ENCODE results near the gene TMEM184B. TPM values are rescaled to one million over a fixed set of nuclear protein-coding genes. Genes with fewer than 3 reads are reported as not detected.

Gene TMEM184B
- total and polyA plus RNA-seq, 4 donors, result 17.2 to 96.9 (median 71.5) TPM

- Histone ChIP-seq H3K27ac (ENCODE audit: low read depth in 1 of 2, low read length in 2 of 2) (no peak overlapping the region), H3K27me3 (ENCODE audit: control insufficient read depth in 1 of 2, insufficient read depth in 2 of 2, low read length in 1 of 2) (no peaks in the 10 kb centered on the region), H3K9me3 (ENCODE audit: control insufficient read depth, low read length) (no peaks in the 10 kb centered on the region), H3K4me3 (ENCODE audit: low read length in 2 of 2) (no peak overlapping the region), H3K36me3 (ENCODE audit: control insufficient read depth in 1 of 2, insufficient read depth in 2 of 2, low read length in 1 of 2) (no peaks in the 10 kb centered on the region), H3K4me1 (ENCODE audit: control insufficient read depth in 1 of 2, insufficient read depth in 2 of 2, low read length in 2 of 2) (peaks cover 0 to 3% of the 10 kb centered on the region in 2 donors)
- ATAC-seq (ENCODE audit: low FRiP score) (peak; percentile 51), DNase-seq (peak; percentile 76 to 91)
- intact Hi-C loops (cut with DNase I), result no loop called here
- 22 to 33% methylated on average over 52 to 81 of the region's 81 CpGs for WGBS, 2 donors
Observed at GRCh38 chr22:38214302-38215056, 58.3 kb downstream of the TMEM184B start.

- 32 to 37% methylated on average over 8 of the region's 8 CpGs for WGBS, 2 donors
- H3K36me3 ChIP-seq (ENCODE audit: control insufficient read depth in 1 of 2, insufficient read depth in 2 of 2, low read length in 1 of 2), result no peaks in the 10 kb centered on the region
- ATAC-seq (ENCODE audit: low FRiP score) (peak; percentile 1), DNase-seq (peak in 1 of 2 donors; percentile 70)
- H3K27ac ChIP-seq (ENCODE audit: low read depth in 1 of 2, low read length in 2 of 2), result no peak overlapping the region
- H3K4me1 ChIP-seq (ENCODE audit: control insufficient read depth in 1 of 2, insufficient read depth in 2 of 2, low read length in 2 of 2), result peaks cover 0 to 3% of the 10 kb centered on the region in 2 donors
- H3K4me3 ChIP-seq (ENCODE audit: low read length in 2 of 2), result no peak overlapping the region
- H3K9me3 ChIP-seq (ENCODE audit: control insufficient read depth, low read length), result no peaks in the 10 kb centered on the region
- intact Hi-C loops (cut with DNase I), result no loop called here
- H3K27me3 ChIP-seq (ENCODE audit: control insufficient read depth in 1 of 2, insufficient read depth in 2 of 2, low read length in 1 of 2), result no peaks in the 10 kb centered on the region
Observed at GRCh38 chr22:38213990-38214301, 58.9 kb downstream of the TMEM184B start.

GRCh38 chr22:38213319-38213989 lies 59.4 kb downstream of the TMEM184B start:
- H3K27me3 ChIP-seq (ENCODE audit: control insufficient read depth in 1 of 2, insufficient read depth in 2 of 2, low read length in 1 of 2), result no peaks in the 10 kb centered on the region
- no peaks in the 10 kb centered on the region for H3K36me3 ChIP-seq (ENCODE audit: control insufficient read depth in 1 of 2, insufficient read depth in 2 of 2, low read length in 1 of 2)
- H3K4me3 ChIP-seq (ENCODE audit: low read length in 2 of 2), result no peak overlapping the region
- H3K4me1 ChIP-seq (ENCODE audit: control insufficient read depth in 1 of 2, insufficient read depth in 2 of 2, low read length in 2 of 2), result peaks cover 0 to 3% of the 10 kb centered on the region in 2 donors
- H3K9me3 ChIP-seq (ENCODE audit: control insufficient read depth, low read length), result no peaks in the 10 kb centered on the region
- DNase-seq (no peak), ATAC-seq (ENCODE audit: low FRiP score) (no peak)
- H3K27ac ChIP-seq (ENCODE audit: low read depth in 1 of 2, low read length in 2 of 2), result no peak overlapping the region
- WGBS, 2 donors, result 94% methylated on average over 6 of the region's 6 CpGs
- intact Hi-C loops (cut with DNase I), result no loop called here

- no peak for DNase-seq
- Histone ChIP-seq H3K4me3 (ENCODE audit: low read length in 2 of 2) (no peak overlapping the region), H3K27me3 (ENCODE audit: control insufficient read depth in 1 of 2, insufficient read depth in 2 of 2, low read length in 1 of 2) (no peaks in the 10 kb centered on the region), H3K9me3 (ENCODE audit: control insufficient read depth, low read length) (no peaks in the 10 kb centered on the region), H3K36me3 (ENCODE audit: control insufficient read depth in 1 of 2, insufficient read depth in 2 of 2, low read length in 1 of 2) (no peaks in the 10 kb centered on the region), H3K4me1 (ENCODE audit: control insufficient read depth in 1 of 2, insufficient read depth in 2 of 2, low read length in 2 of 2) (peaks cover 0 to 3% of the 10 kb centered on the region in 2 donors), H3K27ac (ENCODE audit: low read depth in 1 of 2, low read length in 2 of 2) (no peak overlapping the region)
- no peak for ATAC-seq (ENCODE audit: low FRiP score)
- intact Hi-C loops (cut with DNase I), result no loop called here
- 79 to 85% methylated on average over 2 of the region's 2 CpGs for WGBS, 2 donors
Observed at GRCh38 chr22:38212442-38212841, 60.4 kb downstream of the TMEM184B start.

- Histone ChIP-seq H3K27me3 (ENCODE audit: control insufficient read depth in 1 of 2, insufficient read depth in 2 of 2, low read length in 1 of 2) (no peaks in the 10 kb centered on the region), H3K4me3 (ENCODE audit: low read length in 2 of 2) (no peak overlapping the region), H3K9me3 (ENCODE audit: control insufficient read depth, low read length) (no peaks in the 10 kb centered on the region), H3K27ac (ENCODE audit: low read depth in 1 of 2, low read length in 2 of 2) (no peak overlapping the region), H3K36me3 (ENCODE audit: control insufficient read depth in 1 of 2, insufficient read depth in 2 of 2, low read length in 1 of 2) (no peaks in the 10 kb centered on the region), H3K4me1 (ENCODE audit: control insufficient read depth in 1 of 2, insufficient read depth in 2 of 2, low read length in 2 of 2) (peaks cover 0 to 3% of the 10 kb centered on the region in 2 donors)
- no peak for ATAC-seq (ENCODE audit: low FRiP score)
- intact Hi-C loops (cut with DNase I), result no loop called here
- no peak for DNase-seq
- WGBS, 2 donors, result 90 to 95% methylated on average over 7 of the region's 7 CpGs
Observed at GRCh38 chr22:38211556-38211955, 61.3 kb downstream of the TMEM184B start.

- Histone ChIP-seq H3K9me3 (ENCODE audit: control insufficient read depth, low read length) (no peaks in the 10 kb centered on the region), H3K36me3 (ENCODE audit: control insufficient read depth in 1 of 2, insufficient read depth in 2 of 2, low read length in 1 of 2) (no peaks in the 10 kb centered on the region), H3K27ac (ENCODE audit: low read depth in 1 of 2, low read length in 2 of 2) (no peak overlapping the region), H3K4me1 (ENCODE audit: control insufficient read depth in 1 of 2, insufficient read depth in 2 of 2, low read length in 2 of 2) (peaks cover 0 to 3% of the 10 kb centered on the region in 2 donors), H3K4me3 (ENCODE audit: low read length in 2 of 2) (no peak overlapping the region), H3K27me3 (ENCODE audit: control insufficient read depth in 1 of 2, insufficient read depth in 2 of 2, low read length in 1 of 2) (no peaks in the 10 kb centered on the region)
- DNase-seq, result no peak
- intact Hi-C loops (cut with DNase I), result loop anchor here in 1 of 2 donors (10.0 kb wide), 1 partner anchor 106 kb away; the partner anchor contains the start of gene CSNK1E
- WGBS, 2 donors, result 75 to 89% methylated on average over 5 to 6 of the region's 6 CpGs
- no peak for ATAC-seq (ENCODE audit: low FRiP score)
Observed at GRCh38 chr22:38208551-38208968, 64.2 kb downstream of the TMEM184B start.

- intact Hi-C loops (cut with DNase I), result loop anchor here in 1 of 2 donors (10.0 kb wide), 1 partner anchor 107 kb away; the partner anchor contains the start of gene CSNK1E
- Histone ChIP-seq H3K27ac (ENCODE audit: low read depth in 1 of 2, low read length in 2 of 2) (no peak overlapping the region), H3K36me3 (ENCODE audit: control insufficient read depth in 1 of 2, insufficient read depth in 2 of 2, low read length in 1 of 2) (no peaks in the 10 kb centered on the region), H3K4me3 (ENCODE audit: low read length in 2 of 2) (no peak overlapping the region), H3K27me3 (ENCODE audit: control insufficient read depth in 1 of 2, insufficient read depth in 2 of 2, low read length in 1 of 2) (no peaks in the 10 kb centered on the region), H3K4me1 (ENCODE audit: control insufficient read depth in 1 of 2, insufficient read depth in 2 of 2, low read length in 2 of 2) (no peaks in the 10 kb centered on the region), H3K9me3 (ENCODE audit: control insufficient read depth, low read length) (no peaks in the 10 kb centered on the region)
- ATAC-seq (ENCODE audit: low FRiP score), result no peak
- WGBS, 2 donors, result 93% methylated on average over 7 of the region's 7 CpGs
- DNase-seq, result no peak
Observed at GRCh38 chr22:38207898-38208432, 64.8 kb downstream of the TMEM184B start.

- H3K4me3 ChIP-seq (ENCODE audit: low read length in 2 of 2), result no peak overlapping the region
- 27 to 39% methylated on average over 15 of the region's 15 CpGs for WGBS, 2 donors
- DNase-seq (peak; percentile 94 to 96), ATAC-seq (ENCODE audit: low FRiP score) (peak; percentile 59)
- no peaks in the 10 kb centered on the region for H3K36me3 ChIP-seq (ENCODE audit: control insufficient read depth in 1 of 2, insufficient read depth in 2 of 2, low read length in 1 of 2)
- intact Hi-C loops (cut with DNase I), result loop anchor here in 1 of 2 donors (10.0 kb wide), 1 partner anchor 109 kb away; the partner anchor contains the start of gene CSNK1E
- peak overlapping the region; percentile 78 to 82 for H3K27ac ChIP-seq (ENCODE audit: low read depth in 1 of 2, low read length in 2 of 2)
- H3K27me3 ChIP-seq (ENCODE audit: control insufficient read depth in 1 of 2, insufficient read depth in 2 of 2, low read length in 1 of 2), result no peaks in the 10 kb centered on the region
- H3K9me3 ChIP-seq (ENCODE audit: control insufficient read depth, low read length), result no peaks in the 10 kb centered on the region
- H3K4me1 ChIP-seq (ENCODE audit: control insufficient read depth in 1 of 2, insufficient read depth in 2 of 2, low read length in 2 of 2), result no peaks in the 10 kb centered on the region
Observed at GRCh38 chr22:38205261-38206128, 67.3 kb downstream of the TMEM184B start.

Measured in aorta (tissue), 5 donors.